ENCODE data around the gene SPOUT1. TPM values are rescaled to one million over a fixed set of nuclear protein-coding genes. Genes with fewer than 3 reads are reported as not detected.
"Not testable (repeated sequence)": the region's sequence is repeated elsewhere in the genome, so short reads cannot be mapped to it uniquely, and the experiment has no call there.

SPOUT1 gene
- total RNA-seq, 1 donor from 2014 or later: 34.6 TPM

- no peaks in the 10 kb centered on the region for H3K9me3 Mint-ChIP-seq
- H3K27me3 Mint-ChIP-seq (ENCODE audit: low read depth): no peaks in the 10 kb centered on the region
- no peak overlapping the region for H3K27ac Mint-ChIP-seq
- TF ChIP-seq, protein P1, sequence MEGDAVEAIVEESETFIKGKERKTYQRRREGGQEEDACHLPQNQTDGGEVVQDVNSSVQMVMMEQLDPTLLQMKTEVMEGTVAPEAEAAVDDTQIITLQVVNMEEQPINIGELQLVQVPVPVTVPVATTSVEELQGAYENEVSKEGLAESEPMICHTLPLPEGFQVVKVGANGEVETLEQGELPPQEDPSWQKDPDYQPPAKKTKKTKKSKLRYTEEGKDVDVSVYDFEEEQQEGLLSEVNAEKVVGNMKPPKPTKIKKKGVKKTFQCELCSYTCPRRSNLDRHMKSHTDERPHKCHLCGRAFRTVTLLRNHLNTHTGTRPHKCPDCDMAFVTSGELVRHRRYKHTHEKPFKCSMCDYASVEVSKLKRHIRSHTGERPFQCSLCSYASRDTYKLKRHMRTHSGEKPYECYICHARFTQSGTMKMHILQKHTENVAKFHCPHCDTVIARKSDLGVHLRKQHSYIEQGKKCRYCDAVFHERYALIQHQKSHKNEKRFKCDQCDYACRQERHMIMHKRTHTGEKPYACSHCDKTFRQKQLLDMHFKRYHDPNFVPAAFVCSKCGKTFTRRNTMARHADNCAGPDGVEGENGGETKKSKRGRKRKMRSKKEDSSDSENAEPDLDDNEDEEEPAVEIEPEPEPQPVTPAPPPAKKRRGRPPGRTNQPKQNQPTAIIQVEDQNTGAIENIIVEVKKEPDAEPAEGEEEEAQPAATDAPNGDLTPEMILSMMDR (IDR thresholded peaks at IDR 0.05; ENCODE audit: unreplicated experiment): no peak
- no peaks in the 10 kb centered on the region for H3K4me1 Mint-ChIP-seq
- no peak overlapping the region for H3K4me3 Mint-ChIP-seq
- H3K36me3 Mint-ChIP-seq: peaks cover 25% of the 10 kb centered on the region
- DNase-seq (ENCODE audit: low spot score in 2 of 2, unreplicated experiment in 2 of 2): no peak
These were observed 30.7 kb downstream of the SPOUT1 start for GRCh38 chr9:128798896-128799295.

DNA sequence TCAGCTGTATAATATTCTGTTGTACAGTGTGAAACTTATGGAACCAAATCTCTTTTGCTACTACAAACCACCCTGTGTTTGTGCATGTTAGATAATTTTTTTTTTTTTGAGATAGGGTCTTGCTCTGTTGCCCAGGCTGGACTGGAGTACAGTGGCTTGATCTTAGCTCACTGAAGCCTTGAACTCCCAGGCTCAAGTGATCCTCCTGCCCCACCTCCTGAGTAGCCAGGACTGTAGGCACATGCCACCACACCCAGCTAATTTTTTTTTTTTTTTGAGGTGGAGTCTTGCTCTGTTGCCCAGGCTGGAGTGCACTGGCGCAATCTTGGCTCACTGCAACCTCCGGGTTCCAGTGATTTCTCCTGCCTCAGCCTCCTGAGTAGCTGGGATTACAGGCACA lies 34.6 kb downstream of the SPOUT1 start:
- H3K27ac Mint-ChIP-seq; H3K9me3 Mint-ChIP-seq; DNase-seq (ENCODE audit: low spot score in 2 of 2, unreplicated experiment in 2 of 2); H3K4me3 Mint-ChIP-seq; H3K4me1 Mint-ChIP-seq; H3K27me3 Mint-ChIP-seq (ENCODE audit: low read depth): not testable (repeated sequence)
- H3K36me3 Mint-ChIP-seq: peaks cover 20% of the 10 kb centered on the region

- Mint-ChIP-seq H3K27me3 (ENCODE audit: low read depth) (no peaks in the 10 kb centered on the region), H3K27ac (no peak overlapping the region), H3K9me3 (no peaks in the 10 kb centered on the region), H3K4me3 (no peak overlapping the region), H3K36me3 (peaks cover 13% of the 10 kb centered on the region), H3K4me1 (peaks cover under 1% of the 10 kb centered on the region)
- no peak for DNase-seq (ENCODE audit: low spot score in 2 of 2, unreplicated experiment in 2 of 2)
- TF ChIP-seq, protein P1 (IDR thresholded peaks at IDR 0.05; ENCODE audit: unreplicated experiment): no peak
These were observed 36.5 kb downstream of the SPOUT1 start for GRCh38 chr9:128792978-128793686.

DNA sequence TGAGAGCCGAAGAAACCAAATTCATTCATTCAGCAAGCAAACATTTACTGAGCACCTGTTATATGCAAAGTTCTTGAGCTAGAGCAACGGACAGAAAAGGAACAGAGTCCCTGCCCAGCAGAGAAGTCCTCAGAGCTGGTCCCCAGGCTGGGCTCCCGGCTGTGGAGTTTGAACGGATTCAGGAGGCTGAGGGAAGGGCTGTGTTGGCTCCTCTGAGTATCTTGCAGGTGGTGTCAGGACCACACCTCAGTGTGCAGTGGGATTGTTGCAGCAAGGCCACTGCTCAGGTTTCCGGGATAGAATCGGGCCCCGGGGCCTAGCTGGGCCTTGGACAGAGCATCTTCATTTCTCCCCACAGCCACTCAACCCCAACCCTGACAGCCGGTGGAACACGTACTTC lies 37.5 kb downstream of the SPOUT1 start:
- no peak overlapping the region for H3K4me3 Mint-ChIP-seq
- TF ChIP-seq, protein P1 (IDR thresholded peaks at IDR 0.05; ENCODE audit: unreplicated experiment): no peak
- H3K9me3 Mint-ChIP-seq: no peaks in the 10 kb centered on the region
- no peaks in the 10 kb centered on the region for H3K27me3 Mint-ChIP-seq (ENCODE audit: low read depth)
- peaks cover 6% of the 10 kb centered on the region for H3K4me1 Mint-ChIP-seq
- no peak overlapping the region for H3K27ac Mint-ChIP-seq
- DNase-seq (ENCODE audit: low spot score in 2 of 2, unreplicated experiment in 2 of 2): no peak
- peaks cover 11% of the 10 kb centered on the region for H3K36me3 Mint-ChIP-seq

DNA sequence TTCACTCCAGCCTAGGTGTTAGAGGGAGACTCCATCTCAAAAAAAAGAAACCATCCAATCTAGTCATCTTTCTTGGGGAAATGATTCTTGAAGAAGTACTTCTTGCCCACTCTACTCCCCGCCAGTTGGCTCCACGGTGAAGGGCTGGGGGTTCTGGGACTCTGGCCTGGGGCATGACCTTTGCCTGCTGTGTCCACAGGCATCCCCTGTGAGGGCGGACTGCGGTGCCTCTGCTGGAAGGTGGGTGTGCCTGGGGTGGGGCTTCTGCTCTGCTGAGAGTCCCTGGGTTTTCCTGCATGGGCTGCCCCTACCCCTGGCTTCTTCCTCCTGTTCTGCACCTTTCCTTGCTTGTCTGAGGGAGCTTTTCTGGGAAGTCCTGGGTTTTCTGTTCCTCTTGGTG lies 39.1 kb downstream of the SPOUT1 start:
- H3K9me3 Mint-ChIP-seq: no peaks in the 10 kb centered on the region
- DNase-seq (ENCODE audit: low spot score in 2 of 2, unreplicated experiment in 2 of 2): no peak
- H3K4me1 Mint-ChIP-seq: peaks cover 8% of the 10 kb centered on the region
- peaks cover 11% of the 10 kb centered on the region for H3K36me3 Mint-ChIP-seq
- no peak overlapping the region for H3K4me3 Mint-ChIP-seq
- TF ChIP-seq, protein P1 (IDR thresholded peaks at IDR 0.05; ENCODE audit: unreplicated experiment): no peak
- no peak overlapping the region for H3K27ac Mint-ChIP-seq
- H3K27me3 Mint-ChIP-seq (ENCODE audit: low read depth): no peaks in the 10 kb centered on the region

GRCh38 chr9:128788445-128788844 lies 41.1 kb downstream of the SPOUT1 start:
- H3K4me1 Mint-ChIP-seq: peaks cover 8% of the 10 kb centered on the region
- no peaks in the 10 kb centered on the region for H3K9me3 Mint-ChIP-seq
- peak overlapping the region; percentile 95 for H3K4me3 Mint-ChIP-seq
- H3K27ac Mint-ChIP-seq: peak overlapping the region; percentile 95
- DNase-seq (ENCODE audit: low spot score in 2 of 2, unreplicated experiment in 2 of 2): no peak
- TF ChIP-seq, protein P1 (IDR thresholded peaks at IDR 0.05; ENCODE audit: unreplicated experiment): no peak
- no peaks in the 10 kb centered on the region for H3K27me3 Mint-ChIP-seq (ENCODE audit: low read depth)
- H3K36me3 Mint-ChIP-seq: peaks cover 8% of the 10 kb centered on the region

All from mesothelial cell of epicardium (in vitro differentiated cells).